ENCODE data around the gene STAC3.

DNA sequence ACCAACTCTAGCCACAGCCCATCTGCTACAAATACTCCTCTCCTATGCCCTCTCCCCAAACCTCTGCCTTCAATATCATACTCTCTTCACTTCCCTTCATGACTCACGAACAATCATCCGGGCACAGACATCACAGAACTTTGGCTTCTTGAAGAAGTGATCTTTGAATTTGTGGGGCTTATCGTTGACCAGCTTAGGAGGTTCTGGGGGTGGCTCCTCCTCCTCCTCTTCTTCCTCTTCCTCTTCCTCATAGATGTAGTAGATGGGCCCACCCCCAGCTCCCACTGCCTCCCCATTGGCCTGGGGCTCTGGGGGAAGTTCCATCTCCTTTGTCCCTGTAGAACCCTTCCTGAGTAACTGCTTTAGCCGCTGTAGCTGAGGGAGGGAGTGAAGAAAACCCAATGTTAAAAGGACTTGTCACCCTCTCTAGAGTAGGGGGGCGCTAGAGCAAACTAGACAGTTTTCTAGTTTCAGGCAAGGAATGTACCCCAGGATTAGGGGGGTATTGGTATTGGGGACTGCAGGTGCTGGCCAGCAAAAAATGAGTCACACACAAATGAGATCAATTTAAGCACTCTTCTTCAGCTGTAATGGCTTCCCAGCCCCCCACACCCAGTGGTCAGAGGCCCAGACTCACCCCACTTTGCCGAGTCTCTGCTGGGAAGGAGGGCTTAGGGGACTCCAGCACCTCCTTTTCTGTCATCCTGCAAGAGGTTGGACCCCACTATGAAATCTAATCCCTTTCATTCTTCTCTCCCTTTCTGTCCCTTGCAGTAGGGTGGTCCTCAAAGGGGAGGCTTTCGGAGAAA is 1.8 kb downstream of the STAC3 start:
- TF ChIP-seq, protein P1, sequence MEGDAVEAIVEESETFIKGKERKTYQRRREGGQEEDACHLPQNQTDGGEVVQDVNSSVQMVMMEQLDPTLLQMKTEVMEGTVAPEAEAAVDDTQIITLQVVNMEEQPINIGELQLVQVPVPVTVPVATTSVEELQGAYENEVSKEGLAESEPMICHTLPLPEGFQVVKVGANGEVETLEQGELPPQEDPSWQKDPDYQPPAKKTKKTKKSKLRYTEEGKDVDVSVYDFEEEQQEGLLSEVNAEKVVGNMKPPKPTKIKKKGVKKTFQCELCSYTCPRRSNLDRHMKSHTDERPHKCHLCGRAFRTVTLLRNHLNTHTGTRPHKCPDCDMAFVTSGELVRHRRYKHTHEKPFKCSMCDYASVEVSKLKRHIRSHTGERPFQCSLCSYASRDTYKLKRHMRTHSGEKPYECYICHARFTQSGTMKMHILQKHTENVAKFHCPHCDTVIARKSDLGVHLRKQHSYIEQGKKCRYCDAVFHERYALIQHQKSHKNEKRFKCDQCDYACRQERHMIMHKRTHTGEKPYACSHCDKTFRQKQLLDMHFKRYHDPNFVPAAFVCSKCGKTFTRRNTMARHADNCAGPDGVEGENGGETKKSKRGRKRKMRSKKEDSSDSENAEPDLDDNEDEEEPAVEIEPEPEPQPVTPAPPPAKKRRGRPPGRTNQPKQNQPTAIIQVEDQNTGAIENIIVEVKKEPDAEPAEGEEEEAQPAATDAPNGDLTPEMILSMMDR (IDR thresholded peaks at IDR 0.05), result no peak
- TF ChIP-seq EZH2 (IDR thresholded peaks at IDR 0.05), result no peak
- no peak for TF ChIP-seq EZH2phosphoT487 (IDR thresholded peaks at IDR 0.05)

All from neural progenitor cell (in vitro differentiated cells).